NCI-H526 (cell line): Measurements from ENCODE around the gene TMEM127.
A peak's percentile ranks its signal among the peaks of the same experiment; 100 is the strongest.
"Not testable (repeated sequence)": the region's sequence is repeated elsewhere in the genome, so short reads cannot be mapped to it uniquely, and the experiment has no call there.

Source experiments
- DNase-seq, 2 experiments: peaks; one replicate each; lab custom pipeline; 2025; lab: John Stamatoyannopoulos, UW

TMEM127 gene, protein sequence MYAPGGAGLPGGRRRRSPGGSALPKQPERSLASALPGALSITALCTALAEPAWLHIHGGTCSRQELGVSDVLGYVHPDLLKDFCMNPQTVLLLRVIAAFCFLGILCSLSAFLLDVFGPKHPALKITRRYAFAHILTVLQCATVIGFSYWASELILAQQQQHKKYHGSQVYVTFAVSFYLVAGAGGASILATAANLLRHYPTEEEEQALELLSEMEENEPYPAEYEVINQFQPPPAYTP

GRCh38 chr2:96265840-96266679 is at the start of gene TMEM127, which contains the start of gene CIAO1:
TSS of gene TMEM127 (minus strand) at chr2:96265997. CDS start at chr2:96265381, 616 bp downstream.
TSS of gene CIAO1 (plus strand) at chr2:96266225. CDS start at chr2:96266351, 126 bp downstream.
- peak; percentile 95 to 98 for DNase-seq

GRCh38 chr2:96315005-96315399 is 49.2 kb upstream of the TMEM127 start:
- no peak for DNase-seq

DNA sequence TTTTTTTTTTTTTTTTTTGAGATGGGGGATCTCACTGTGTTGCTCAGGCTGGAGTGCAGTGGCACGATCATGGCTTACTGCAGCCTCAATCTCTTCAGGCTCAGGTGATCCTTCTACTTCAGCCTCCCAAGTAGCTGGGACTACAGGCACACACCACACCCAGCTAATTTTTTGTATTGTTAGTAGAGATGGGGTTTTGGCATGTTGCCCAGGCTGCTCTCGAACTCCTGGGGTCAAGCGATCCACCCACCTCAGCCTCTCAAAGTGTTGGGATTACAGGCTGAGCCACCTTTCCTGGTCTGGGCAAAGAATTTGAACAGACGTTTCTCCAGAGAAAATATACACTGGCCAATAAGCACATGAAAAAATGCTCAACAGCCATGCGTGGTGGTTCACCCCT is 42.5 kb upstream of the TMEM127 start:
- DNase-seq = no peak

GRCh38 chr2:96306370-96306769 is 40.6 kb upstream of the TMEM127 start:
- no peak for DNase-seq

- no peak for DNase-seq
Observed at GRCh38 chr2:96305979-96306308, 40.1 kb upstream of the TMEM127 start.

DNA sequence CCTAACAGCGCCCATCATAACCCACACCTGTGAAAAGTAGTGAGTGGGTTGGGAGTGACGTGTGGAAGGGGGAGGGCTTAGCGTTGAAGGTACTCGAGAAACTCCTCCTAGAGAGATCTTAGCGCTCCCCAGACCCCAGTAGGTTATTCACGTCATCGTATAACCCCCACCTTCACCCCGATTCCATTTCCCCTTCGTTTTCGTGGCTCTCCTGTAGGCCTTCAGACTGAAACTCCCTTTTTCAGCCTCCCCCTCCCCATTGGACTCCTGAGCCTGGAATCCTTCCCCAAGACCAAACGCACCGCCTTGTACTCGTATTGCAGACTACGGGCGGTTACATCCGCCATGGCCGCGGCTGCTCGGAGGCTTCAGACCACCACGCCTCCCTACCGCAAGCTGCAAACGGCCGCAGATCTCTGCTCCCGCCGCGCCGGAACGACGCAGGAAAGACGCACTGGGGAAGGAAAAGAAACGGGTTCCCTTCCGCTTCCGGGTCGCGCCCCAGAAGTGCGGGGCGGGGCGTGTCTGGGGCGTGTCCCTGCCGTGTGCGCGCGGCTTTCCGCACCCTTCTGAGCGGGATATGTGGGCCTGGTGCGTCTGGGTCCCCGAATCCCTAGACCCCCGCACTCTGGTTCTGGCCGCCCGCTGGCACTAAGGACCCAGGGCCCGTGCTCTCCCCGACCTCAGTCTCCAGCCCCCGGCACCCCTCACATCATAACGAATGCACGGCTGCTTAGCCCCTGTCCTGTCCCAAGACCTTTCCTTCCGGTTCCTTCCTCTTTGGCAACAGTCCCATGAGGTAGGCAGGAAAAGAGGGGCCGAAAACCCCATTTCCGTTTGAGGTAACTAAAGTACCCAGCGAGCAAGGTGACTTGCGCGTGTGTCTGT is 39.5 kb upstream of the TMEM127 start, which contains the start of gene SNRNP200:
TSS of gene SNRNP200 (minus strand) at position 456 of the 888 bp plus-strand sequence. CDS start at position 347, 109 bp downstream.
- peak; percentile 72 to 95 for DNase-seq

DNA sequence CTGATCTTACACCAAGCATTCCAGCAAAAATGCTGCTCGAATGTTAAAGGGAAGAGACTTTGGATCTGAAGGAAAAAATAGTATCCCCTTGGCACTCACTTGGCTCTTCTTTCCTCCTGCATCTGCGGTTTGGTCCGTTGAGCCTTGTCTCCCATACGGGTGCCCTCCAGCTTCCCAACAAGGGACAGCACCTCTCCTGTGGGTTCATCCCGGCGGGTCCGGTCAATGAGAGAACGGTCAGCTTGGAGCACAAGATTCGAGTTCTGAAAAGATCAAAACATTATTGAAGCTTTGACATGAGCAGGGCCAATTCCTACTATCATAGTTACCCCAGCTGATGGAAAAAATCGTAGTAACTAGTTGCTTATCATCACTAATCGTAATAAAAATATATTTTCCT is 38.8 kb upstream of the TMEM127 start:
- DNase-seq = no peak

GRCh38 chr2:96301865-96302264 is 36.1 kb upstream of the TMEM127 start:
- no peak for DNase-seq

- no peak for DNase-seq
Observed at GRCh38 chr2:96296925-96297324, 31.1 kb upstream of the TMEM127 start.

- DNase-seq = not testable (repeated sequence)
Observed at GRCh38 chr2:96294271-96294670, 28.5 kb upstream of the TMEM127 start.

DNA sequence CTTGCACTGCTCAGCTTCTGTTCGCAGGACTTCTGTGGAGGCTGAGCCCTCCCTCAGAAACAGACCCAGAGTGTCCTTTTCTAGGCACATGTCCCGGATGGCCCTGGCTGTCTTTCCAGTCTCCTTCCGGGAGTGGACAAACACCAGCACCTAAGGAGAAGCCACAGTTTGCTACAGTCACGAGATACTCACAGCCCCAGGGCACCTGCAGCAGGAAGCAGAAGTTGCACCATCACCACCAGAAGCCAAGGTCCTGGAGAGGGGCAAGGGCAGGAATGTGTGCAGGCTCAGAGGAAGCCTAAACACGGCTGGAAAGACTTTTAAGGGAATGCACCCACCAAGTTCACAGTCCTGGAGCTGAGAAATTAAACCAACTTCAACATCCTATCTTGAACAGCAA is 26.0 kb upstream of the TMEM127 start:
- no peak for DNase-seq

DNA sequence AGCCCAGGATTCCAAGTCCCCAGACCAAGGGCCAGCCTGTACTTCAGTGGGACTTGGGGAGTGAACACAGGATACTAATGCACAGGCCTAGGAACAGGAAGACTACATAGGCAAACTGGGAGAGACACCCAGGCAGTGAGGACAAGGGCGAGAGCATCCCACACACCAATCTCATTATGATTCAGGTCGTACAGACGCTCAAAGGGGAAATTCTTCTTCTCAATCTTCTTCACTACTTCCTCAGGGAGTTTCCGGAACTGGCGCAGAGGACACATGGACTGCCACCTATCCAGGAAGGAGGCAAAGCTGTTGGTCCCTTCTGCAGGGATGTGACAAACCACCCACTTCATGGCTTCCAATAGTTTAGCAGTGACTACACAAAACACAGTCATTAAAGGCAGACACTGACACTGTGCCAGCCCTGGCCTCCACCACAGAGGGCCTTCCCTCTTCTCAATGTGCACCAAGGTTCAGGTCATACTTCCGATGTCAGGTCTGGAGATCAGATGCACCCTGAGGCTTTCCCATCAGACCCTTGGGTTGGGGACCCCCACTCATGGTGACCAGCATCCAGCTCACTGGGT is 21.6 kb upstream of the TMEM127 start:
- DNase-seq = no peak

DNA sequence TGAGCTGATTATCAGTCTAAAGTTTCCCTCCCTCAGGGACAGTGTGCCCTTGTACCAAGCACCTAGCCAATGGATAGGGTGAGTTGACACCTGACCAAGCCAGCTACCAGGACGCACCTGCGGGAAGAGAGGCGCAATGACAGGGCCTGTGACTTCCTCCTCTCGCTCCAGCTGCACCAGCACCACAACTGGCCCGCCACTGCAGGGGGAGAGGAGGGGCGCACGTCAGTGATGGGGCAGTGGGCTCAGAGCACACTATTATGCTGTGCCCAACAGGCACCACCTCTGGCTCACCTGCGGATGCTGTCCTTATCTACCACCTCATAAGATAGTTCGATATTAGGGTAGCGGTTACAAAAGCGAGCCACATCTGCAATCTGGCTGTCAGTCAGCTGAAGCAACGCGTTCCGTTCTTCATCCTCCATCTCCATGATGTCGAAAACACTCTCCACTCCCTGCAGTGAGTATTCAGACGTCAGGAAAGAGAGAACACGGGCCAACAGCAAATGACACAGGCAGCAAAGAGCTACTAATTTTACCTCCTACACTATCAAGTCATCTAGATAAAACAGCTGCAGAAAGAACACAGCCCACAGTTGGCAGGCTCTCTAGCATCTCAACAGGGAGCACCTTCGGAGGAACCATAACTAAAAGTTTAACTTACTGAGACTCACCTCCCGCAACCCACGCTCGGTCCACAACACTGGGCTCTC is 11.1 kb upstream of the TMEM127 start:
- no peak for DNase-seq

DNA sequence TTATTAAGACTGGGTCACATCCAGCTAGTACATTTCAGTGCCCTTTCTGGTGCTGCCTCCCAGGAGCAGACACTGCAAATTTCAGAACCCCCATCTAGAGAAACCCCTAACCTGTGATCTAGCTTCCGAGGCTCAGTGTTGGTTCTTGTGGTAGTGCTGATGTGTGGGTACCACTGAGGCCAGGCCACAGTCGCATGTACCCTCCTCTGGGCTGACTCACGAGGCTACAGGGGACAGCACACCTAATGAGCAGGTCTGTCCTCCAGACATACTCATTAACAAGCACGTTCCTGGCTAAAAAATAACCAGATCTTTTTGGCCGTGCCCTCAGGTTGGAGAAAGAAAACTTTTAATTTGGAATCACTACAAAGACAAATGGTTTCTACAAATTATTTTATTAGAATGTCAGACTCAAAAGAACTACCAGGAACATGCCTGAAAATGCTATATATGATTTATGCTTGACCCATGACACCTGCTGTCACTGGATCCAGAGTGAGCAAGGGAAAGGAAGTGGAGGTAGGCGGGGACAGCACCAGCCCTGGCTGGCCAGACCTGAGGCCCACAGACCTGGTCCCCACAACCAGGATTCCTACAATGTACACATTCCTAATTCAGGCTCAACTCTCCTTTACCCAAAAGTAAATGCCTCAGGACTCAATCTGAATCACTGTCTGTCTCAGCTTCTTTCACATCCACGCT is 8.7 kb upstream of the TMEM127 start:
- DNase-seq = no peak

GRCh38 chr2:96273763-96274162 is 8.0 kb upstream of the TMEM127 start:
- DNase-seq = no peak

GRCh38 chr2:96271995-96272394 is 6.2 kb upstream of the TMEM127 start:
- no peak for DNase-seq

- DNase-seq = peak; percentile 21 to 54
Observed at GRCh38 chr2:96267159-96267971, 1.6 kb upstream of the TMEM127 start.

GRCh38 chr2:96265349-96265839 is 403 bp downstream of the TMEM127 start:
- DNase-seq = peak in 1 of 2 experiments; percentile 75

DNA sequence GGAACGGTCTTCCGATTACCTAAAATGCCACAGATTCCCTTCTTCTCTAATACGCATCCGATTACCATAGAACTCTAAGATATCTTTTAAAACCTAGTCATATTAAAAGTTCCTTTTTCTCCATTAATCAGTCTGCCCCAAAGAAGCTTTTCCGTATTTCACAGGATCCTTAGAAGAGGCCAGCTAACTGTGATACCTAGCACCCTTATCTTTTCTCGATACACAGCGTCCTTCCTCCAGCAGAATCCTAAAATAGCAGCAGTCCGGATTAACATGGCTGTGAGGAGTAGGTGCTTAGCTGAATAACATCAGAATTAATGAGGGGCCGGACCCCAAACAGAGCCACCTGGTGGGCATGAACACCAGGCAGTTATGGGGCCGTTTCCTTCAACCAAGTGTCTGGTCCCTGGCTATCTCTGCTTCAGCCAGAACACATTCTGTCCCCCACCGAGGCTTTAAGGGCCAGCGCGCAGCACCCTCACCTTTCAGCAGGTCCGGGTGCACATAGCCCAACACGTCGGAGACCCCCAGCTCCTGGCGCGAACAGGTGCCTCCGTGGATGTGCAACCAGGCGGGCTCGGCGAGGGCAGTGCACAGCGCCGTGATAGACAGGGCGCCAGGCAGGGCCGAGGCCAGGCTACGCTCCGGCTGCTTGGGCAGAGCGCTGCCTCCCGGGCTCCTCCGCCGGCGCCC is 995 bp downstream of the TMEM127 start:
- DNase-seq = peak in 1 of 2 experiments; percentile 65
